ENCODE measurements around the gene ATF5.

DNA sequence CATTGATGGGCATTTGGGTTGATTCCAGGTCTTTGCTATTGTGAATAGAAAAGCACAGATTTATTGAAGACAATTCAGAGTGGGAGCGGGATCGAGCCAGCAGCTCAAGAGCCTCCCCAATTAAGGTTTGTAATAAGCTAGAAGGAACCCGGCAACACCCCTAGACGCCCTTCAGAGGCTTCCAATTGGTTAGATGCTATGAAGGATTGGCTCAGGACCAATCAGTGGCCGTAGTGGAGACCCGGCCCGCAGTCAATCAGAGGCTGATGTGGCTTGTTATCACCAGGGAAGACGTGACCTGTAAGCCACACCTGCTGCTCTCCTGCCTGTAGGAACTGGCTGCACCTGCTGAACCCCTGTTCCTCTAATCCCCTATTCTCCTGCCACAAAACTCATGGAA, 17.4 kb downstream of the ATF5 start:
- TF ChIP-seq, protein P1, sequence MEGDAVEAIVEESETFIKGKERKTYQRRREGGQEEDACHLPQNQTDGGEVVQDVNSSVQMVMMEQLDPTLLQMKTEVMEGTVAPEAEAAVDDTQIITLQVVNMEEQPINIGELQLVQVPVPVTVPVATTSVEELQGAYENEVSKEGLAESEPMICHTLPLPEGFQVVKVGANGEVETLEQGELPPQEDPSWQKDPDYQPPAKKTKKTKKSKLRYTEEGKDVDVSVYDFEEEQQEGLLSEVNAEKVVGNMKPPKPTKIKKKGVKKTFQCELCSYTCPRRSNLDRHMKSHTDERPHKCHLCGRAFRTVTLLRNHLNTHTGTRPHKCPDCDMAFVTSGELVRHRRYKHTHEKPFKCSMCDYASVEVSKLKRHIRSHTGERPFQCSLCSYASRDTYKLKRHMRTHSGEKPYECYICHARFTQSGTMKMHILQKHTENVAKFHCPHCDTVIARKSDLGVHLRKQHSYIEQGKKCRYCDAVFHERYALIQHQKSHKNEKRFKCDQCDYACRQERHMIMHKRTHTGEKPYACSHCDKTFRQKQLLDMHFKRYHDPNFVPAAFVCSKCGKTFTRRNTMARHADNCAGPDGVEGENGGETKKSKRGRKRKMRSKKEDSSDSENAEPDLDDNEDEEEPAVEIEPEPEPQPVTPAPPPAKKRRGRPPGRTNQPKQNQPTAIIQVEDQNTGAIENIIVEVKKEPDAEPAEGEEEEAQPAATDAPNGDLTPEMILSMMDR (conservative IDR thresholded peaks at IDR 0.05; ENCODE audit: low read length): no peak
- no peak for TF ChIP-seq EZH2phosphoT487 (IDR thresholded peaks at IDR 0.05; ENCODE audit: borderline replicate concordance, low read depth, low read length)
